ENCODE results near the gene SETD1A.

The SETD1A gene

DNA sequence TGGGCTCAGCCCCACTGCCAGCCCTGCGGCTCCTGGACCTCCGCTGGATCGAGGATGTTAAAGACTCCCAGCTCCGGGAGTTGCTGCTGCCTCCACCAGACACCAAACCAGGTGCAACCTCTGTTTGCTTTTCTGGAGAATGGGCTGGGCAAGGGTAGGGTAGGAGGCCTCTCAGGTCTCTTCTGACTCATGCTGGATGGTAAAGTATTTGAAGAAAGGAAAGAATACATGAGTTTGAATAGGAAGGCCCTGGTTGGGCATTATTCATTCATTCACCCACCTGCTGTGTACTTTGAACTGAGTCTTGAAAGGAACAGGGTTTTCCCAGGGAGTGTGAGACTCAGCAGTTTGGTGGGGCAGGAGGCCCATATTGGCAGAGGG lies 15.1 kb upstream of the SETD1A start:
- TF ChIP-seq, protein P1, sequence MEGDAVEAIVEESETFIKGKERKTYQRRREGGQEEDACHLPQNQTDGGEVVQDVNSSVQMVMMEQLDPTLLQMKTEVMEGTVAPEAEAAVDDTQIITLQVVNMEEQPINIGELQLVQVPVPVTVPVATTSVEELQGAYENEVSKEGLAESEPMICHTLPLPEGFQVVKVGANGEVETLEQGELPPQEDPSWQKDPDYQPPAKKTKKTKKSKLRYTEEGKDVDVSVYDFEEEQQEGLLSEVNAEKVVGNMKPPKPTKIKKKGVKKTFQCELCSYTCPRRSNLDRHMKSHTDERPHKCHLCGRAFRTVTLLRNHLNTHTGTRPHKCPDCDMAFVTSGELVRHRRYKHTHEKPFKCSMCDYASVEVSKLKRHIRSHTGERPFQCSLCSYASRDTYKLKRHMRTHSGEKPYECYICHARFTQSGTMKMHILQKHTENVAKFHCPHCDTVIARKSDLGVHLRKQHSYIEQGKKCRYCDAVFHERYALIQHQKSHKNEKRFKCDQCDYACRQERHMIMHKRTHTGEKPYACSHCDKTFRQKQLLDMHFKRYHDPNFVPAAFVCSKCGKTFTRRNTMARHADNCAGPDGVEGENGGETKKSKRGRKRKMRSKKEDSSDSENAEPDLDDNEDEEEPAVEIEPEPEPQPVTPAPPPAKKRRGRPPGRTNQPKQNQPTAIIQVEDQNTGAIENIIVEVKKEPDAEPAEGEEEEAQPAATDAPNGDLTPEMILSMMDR (IDR thresholded peaks at IDR 0.05; ENCODE audit: low read depth, low read length): no peak
- DNase-seq (ENCODE audit: extremely low read depth, low read depth): no peak

DNA sequence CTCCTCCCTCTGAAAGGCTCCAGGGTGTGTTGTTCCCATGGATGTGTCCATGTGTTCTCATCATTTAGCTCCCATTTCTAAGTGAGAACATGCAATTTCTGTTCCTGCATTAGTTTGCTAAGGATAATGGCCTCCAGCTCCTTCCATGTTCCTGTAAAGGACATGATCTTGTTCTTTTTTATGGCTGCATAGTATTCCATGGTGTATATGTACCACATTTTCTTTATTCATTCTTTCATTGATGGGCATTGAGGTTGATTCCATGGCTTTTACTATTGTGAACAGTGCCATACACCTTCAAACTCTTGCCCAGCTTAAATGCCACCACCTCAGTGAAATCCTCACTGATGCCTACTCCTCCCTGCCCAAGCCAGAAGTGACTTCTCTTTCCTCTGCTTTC lies 13.2 kb upstream of the SETD1A start:
- no peak for DNase-seq (ENCODE audit: extremely low read depth, low read depth)
- TF ChIP-seq, protein P1 (IDR thresholded peaks at IDR 0.05; ENCODE audit: low read depth, low read length): no peak

DNA sequence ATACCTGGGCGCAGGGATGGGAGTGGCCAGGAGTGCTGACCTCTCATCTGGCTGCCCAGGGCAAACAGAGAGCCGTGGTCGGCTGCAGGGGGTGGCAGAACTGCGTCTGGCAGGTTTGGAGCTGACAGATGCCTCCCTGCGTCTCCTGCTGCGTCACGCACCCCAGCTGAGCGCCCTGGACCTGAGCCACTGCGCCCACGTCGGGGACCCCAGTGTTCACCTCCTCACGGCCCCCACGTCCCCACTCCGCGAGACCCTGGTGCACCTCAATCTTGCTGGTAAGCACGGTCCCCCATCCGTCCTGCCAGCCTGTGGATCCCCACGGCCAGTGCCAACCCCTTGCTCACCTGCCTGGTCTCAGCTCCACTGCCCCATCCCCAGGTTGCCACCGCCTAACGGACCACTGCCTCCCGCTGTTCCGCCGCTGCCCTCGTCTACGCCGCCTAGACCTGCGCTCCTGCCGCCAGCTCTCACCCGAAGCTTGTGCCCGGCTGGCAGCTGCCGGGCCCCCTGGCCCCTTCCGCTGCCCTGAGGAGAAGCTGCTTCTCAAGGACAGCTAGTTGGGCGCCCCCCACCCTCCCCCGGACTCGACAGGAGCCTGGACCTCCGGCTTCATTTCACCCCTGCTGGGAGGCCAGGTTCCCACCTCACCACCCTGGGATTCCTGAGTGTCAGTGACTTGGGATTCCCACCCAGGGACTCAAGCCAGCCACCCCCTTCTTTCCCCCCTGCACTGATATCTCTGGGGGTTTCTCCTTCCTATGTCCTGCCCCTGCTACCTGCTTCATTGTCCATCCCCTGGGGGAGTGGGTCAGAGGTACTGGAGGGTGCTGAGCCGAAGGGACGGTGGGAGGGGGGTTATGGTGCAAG lies 10.6 kb upstream of the SETD1A start:
- TF ChIP-seq, protein P1 (IDR thresholded peaks at IDR 0.05; ENCODE audit: low read depth, low read length): no peak
- DNase-seq (ENCODE audit: extremely low read depth, low read depth): no peak

DNA sequence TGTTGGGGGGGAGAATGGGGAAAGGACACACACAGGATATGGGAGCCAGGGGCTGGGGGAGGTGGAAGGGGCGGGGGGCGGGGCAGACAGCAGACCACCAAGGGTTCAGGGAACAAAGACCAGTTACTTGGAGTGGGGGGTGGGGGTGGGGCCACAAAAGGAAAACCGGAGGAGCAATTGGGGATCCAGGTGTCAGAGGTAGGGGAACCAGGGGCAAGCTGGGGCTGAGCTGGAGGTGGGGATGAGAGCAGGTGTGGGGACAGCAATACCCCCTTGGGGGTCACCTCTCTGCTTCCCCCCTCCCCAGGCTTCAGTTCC lies 10.1 kb upstream of the SETD1A start:
- TF ChIP-seq, protein P1 (IDR thresholded peaks at IDR 0.05; ENCODE audit: low read depth, low read length): no peak
- no peak for DNase-seq (ENCODE audit: extremely low read depth, low read depth)

DNA sequence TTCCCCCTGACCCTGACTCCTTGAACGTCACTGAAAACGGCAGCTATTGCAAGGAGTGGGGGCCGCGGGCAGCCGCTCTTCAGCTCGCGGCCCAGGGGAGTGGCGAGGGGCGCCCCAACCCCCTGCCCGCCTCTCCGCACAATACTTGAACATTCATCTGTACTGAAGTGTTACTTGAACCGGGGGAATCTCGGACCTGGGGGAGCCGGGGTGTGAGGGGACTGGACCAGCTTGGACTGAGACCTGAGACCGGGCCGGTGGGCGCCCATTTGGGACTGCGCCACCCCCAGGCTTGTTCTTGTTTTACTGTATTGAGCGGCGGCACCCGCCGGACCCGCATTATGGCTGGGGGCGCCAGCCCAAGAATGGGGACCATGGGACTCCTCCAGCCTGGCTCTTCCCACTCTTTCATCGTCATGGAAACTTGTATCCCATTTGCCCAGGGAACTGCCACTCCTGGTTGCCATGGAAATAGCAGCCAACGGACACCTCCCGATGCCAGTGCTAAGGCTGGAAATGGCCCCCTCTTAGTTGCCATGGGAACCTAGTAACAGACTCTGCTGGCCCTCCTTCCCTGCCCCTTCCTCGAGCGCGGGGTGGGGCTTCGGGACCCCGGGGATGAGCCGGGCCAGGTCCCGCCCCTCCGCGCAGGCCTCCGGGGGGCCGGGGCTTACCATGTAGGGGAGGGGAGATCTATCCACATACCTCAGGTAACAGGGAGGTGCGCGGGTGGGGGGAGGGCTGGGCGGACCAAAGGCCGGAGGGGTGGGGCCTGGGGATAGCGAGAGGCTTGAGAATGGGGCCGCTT lies 9.5 kb upstream of the SETD1A start:
- TF ChIP-seq, protein P1 (IDR thresholded peaks at IDR 0.05; ENCODE audit: low read depth, low read length): no peak

DNA sequence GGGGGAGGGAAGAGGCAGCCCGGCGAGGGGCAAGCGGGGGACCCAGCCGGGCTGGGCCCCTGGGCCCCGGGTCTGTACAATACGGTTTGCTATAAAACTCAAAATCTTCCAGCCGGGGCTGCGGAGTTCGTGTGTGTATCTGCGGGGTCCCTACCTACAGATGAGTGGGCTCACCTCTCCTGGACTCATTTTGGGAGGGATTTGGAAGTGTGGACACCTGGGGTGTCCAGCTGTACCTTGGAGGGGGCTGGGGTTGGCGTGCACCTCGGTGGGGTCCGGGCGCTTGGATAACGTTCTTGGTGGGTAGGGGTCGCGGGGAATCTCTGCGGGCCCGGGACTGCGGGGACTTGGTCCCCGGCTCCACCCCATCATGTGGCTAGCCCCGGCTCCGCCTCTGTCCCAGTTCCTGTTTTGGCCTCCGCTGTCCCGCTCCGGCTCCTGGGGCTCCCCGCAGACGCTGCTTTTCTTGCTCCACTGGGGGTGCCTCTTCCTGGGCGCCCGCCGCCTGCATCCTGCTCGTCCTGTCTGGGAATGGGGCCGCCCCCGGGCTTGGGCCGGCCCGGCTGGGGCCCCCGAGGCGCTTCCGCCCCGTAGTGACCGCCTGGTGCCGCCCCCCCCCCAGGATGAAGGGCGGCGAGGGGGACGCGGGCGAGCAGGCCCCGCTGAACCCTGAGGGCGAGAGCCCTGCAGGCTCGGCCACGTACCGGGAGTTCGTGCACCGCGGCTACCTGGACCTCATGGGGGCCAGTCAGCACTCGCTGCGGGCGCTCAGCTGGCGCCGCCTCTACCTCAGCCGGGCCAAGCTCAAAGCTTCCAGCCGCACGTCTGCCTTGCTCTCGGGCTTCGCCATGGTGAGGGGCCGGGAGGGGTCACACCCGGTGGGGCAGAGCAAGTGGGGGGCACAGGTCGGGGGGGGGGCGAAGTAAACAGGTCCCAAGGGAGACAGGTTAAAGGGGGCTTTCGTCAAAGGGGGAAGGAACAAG lies 8.6 kb upstream of the SETD1A start, which contains the start of gene ORAI3:
ORAI3 (plus strand) TSS at position 402 of the 983 bp plus-strand sequence; CDS start at position 624, 222 bp downstream.
- TF ChIP-seq, protein P1 (IDR thresholded peaks at IDR 0.05; ENCODE audit: low read depth, low read length): no peak
- no peak for DNase-seq (ENCODE audit: extremely low read depth, low read depth)

More for the DNA sequence above, 9.5 kb upstream of the SETD1A start:
- DNase-seq (ENCODE audit: extremely low read depth, low read depth): peak; percentile 94
